Measurements from ENCODE around the gene AP1S3. TPM values are rescaled to one million over a fixed set of nuclear protein-coding genes. Genes with fewer than 3 reads are reported as not detected.
A peak's percentile ranks its signal among the peaks of the same experiment; 100 is the strongest.

AP1S3 gene
- total RNA-seq, 1 experiment from 2014 or later = 17.4 TPM

DNA sequence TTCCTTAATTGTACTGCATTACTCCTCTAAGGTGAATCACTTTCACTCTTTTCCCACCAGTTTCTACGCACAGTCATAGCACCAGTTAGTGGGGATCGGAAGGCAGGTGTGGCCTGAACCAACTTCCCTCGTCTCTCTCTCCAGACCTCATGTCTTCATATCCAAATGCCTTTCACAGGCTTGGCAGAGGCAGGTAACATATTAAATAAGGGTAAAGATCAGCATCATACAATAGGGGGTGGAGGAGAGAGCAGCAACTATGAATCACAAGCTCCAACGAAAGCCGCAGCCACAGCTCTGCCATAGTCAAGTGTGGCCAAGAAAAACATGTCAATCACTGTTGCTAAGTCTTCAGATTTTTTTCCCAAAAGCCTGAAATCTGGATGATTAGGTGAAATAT lies 40.3 kb downstream of the AP1S3 start:
- peaks cover 11% of the 10 kb centered on the region for H3K9me3 Mint-ChIP-seq
- TF ChIP-seq, protein P1, sequence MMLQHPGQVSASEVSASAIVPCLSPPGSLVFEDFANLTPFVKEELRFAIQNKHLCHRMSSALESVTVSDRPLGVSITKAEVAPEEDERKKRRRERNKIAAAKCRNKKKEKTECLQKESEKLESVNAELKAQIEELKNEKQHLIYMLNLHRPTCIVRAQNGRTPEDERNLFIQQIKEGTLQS (CRISPR knock-in tag; conservative IDR thresholded peaks at IDR 0.05) = no peak
- no peak for TF ChIP-seq NR3C1 (CRISPR knock-in tag; conservative IDR thresholded peaks at IDR 0.05; ENCODE audit: low read depth)
- TF ChIP-seq, protein P2, sequence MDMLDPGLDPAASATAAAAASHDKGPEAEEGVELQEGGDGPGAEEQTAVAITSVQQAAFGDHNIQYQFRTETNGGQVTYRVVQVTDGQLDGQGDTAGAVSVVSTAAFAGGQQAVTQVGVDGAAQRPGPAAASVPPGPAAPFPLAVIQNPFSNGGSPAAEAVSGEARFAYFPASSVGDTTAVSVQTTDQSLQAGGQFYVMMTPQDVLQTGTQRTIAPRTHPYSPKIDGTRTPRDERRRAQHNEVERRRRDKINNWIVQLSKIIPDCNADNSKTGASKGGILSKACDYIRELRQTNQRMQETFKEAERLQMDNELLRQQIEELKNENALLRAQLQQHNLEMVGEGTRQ (CRISPR knock-in tag; IDR thresholded peaks at IDR 0.05) = no peak
- TF ChIP-seq, protein P3, sequence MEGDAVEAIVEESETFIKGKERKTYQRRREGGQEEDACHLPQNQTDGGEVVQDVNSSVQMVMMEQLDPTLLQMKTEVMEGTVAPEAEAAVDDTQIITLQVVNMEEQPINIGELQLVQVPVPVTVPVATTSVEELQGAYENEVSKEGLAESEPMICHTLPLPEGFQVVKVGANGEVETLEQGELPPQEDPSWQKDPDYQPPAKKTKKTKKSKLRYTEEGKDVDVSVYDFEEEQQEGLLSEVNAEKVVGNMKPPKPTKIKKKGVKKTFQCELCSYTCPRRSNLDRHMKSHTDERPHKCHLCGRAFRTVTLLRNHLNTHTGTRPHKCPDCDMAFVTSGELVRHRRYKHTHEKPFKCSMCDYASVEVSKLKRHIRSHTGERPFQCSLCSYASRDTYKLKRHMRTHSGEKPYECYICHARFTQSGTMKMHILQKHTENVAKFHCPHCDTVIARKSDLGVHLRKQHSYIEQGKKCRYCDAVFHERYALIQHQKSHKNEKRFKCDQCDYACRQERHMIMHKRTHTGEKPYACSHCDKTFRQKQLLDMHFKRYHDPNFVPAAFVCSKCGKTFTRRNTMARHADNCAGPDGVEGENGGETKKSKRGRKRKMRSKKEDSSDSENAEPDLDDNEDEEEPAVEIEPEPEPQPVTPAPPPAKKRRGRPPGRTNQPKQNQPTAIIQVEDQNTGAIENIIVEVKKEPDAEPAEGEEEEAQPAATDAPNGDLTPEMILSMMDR (IDR thresholded peaks at IDR 0.05) = no peak
- TF ChIP-seq, protein P4, sequence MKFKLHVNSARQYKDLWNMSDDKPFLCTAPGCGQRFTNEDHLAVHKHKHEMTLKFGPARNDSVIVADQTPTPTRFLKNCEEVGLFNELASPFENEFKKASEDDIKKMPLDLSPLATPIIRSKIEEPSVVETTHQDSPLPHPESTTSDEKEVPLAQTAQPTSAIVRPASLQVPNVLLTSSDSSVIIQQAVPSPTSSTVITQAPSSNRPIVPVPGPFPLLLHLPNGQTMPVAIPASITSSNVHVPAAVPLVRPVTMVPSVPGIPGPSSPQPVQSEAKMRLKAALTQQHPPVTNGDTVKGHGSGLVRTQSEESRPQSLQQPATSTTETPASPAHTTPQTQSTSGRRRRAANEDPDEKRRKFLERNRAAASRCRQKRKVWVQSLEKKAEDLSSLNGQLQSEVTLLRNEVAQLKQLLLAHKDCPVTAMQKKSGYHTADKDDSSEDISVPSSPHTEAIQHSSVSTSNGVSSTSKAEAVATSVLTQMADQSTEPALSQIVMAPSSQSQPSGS (CRISPR knock-in tag; IDR thresholded peaks at IDR 0.05; ENCODE audit: borderline replicate concordance, low read depth) = no peak
- TF ChIP-seq TCF7 (CRISPR knock-in tag; IDR thresholded peaks at IDR 0.05; ENCODE audit: low read depth) = no peak
- no peak for TF ChIP-seq GRHL2 (CRISPR knock-in tag; IDR thresholded peaks at IDR 0.05; ENCODE audit: insufficient replicate concordance, severe bottlenecking)
- TF ChIP-seq ZBTB21 (CRISPR knock-in tag; IDR thresholded peaks at IDR 0.05; ENCODE audit: borderline replicate concordance) = no peak
- TF ChIP-seq, protein P5, sequence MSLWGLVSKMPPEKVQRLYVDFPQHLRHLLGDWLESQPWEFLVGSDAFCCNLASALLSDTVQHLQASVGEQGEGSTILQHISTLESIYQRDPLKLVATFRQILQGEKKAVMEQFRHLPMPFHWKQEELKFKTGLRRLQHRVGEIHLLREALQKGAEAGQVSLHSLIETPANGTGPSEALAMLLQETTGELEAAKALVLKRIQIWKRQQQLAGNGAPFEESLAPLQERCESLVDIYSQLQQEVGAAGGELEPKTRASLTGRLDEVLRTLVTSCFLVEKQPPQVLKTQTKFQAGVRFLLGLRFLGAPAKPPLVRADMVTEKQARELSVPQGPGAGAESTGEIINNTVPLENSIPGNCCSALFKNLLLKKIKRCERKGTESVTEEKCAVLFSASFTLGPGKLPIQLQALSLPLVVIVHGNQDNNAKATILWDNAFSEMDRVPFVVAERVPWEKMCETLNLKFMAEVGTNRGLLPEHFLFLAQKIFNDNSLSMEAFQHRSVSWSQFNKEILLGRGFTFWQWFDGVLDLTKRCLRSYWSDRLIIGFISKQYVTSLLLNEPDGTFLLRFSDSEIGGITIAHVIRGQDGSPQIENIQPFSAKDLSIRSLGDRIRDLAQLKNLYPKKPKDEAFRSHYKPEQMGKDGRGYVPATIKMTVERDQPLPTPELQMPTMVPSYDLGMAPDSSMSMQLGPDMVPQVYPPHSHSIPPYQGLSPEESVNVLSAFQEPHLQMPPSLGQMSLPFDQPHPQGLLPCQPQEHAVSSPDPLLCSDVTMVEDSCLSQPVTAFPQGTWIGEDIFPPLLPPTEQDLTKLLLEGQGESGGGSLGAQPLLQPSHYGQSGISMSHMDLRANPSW (CRISPR knock-in tag; conservative IDR thresholded peaks at IDR 0.05; ENCODE audit: low read depth) = no peak
- no peak for TF ChIP-seq OVOL2 (CRISPR knock-in tag; IDR thresholded peaks at IDR 0.05; ENCODE audit: borderline replicate concordance)
- no peak for TF ChIP-seq ZNF396 (CRISPR knock-in tag; IDR thresholded peaks at IDR 0.05; ENCODE audit: borderline replicate concordance)
- TF ChIP-seq NFE2L1 (CRISPR knock-in tag; IDR thresholded peaks at IDR 0.05) = no peak
- TF ChIP-seq, protein P6, sequence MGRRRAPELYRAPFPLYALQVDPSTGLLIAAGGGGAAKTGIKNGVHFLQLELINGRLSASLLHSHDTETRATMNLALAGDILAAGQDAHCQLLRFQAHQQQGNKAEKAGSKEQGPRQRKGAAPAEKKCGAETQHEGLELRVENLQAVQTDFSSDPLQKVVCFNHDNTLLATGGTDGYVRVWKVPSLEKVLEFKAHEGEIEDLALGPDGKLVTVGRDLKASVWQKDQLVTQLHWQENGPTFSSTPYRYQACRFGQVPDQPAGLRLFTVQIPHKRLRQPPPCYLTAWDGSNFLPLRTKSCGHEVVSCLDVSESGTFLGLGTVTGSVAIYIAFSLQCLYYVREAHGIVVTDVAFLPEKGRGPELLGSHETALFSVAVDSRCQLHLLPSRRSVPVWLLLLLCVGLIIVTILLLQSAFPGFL (CRISPR knock-in tag; IDR thresholded peaks at IDR 0.05; ENCODE audit: borderline replicate concordance) = no peak
- TF ChIP-seq CREB1 (CRISPR knock-in tag; IDR thresholded peaks at IDR 0.05) = no peak
- TF ChIP-seq, protein P7, sequence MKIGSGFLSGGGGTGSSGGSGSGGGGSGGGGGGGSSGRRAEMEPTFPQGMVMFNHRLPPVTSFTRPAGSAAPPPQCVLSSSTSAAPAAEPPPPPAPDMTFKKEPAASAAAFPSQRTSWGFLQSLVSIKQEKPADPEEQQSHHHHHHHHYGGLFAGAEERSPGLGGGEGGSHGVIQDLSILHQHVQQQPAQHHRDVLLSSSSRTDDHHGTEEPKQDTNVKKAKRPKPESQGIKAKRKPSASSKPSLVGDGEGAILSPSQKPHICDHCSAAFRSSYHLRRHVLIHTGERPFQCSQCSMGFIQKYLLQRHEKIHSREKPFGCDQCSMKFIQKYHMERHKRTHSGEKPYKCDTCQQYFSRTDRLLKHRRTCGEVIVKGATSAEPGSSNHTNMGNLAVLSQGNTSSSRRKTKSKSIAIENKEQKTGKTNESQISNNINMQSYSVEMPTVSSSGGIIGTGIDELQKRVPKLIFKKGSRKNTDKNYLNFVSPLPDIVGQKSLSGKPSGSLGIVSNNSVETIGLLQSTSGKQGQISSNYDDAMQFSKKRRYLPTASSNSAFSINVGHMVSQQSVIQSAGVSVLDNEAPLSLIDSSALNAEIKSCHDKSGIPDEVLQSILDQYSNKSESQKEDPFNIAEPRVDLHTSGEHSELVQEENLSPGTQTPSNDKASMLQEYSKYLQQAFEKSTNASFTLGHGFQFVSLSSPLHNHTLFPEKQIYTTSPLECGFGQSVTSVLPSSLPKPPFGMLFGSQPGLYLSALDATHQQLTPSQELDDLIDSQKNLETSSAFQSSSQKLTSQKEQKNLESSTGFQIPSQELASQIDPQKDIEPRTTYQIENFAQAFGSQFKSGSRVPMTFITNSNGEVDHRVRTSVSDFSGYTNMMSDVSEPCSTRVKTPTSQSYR (CRISPR knock-in tag; IDR thresholded peaks at IDR 0.05) = no peak
- TF ChIP-seq, protein P8, sequence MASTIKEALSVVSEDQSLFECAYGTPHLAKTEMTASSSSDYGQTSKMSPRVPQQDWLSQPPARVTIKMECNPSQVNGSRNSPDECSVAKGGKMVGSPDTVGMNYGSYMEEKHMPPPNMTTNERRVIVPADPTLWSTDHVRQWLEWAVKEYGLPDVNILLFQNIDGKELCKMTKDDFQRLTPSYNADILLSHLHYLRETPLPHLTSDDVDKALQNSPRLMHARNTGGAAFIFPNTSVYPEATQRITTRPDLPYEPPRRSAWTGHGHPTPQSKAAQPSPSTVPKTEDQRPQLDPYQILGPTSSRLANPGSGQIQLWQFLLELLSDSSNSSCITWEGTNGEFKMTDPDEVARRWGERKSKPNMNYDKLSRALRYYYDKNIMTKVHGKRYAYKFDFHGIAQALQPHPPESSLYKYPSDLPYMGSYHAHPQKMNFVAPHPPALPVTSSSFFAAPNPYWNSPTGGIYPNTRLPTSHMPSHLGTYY (CRISPR knock-in tag; IDR thresholded peaks at IDR 0.05) = no peak
- no peak for TF ChIP-seq ZNF121 (CRISPR knock-in tag; IDR thresholded peaks at IDR 0.05)
- TF ChIP-seq FOXJ3 (CRISPR knock-in tag; IDR thresholded peaks at IDR 0.05; ENCODE audit: borderline replicate concordance) = no peak

More for the DNA sequence above, 40.3 kb downstream of the AP1S3 start:
- CTCF ChIA-PET = interaction anchor here (1.0 to 2.0 kb wide), 6 partner anchors 14 to 208 kb away, joined by 3 to 9 read pairs (median 4); no protein-coding TSS in a partner anchor
- ATAC-seq (no peak), DNase-seq (ENCODE audit: low spot score) (no peak)
- H3K4me3 Mint-ChIP-seq = no peak overlapping the region
- H3K27ac Mint-ChIP-seq = peak overlapping the region; percentile 70; the same call in 1 of the 2 replicates
- peaks cover 2% of the 10 kb centered on the region; the same call in 1 of the 2 replicates for H3K4me1 Mint-ChIP-seq
- no peaks in the 10 kb centered on the region for H3K27me3 Mint-ChIP-seq (ENCODE audit: low read depth)
- POLR2A ChIA-PET = no interaction called here
- 0 out of 2 replicates have a peak, but pooled peaks cover 2% of the 10 kb centered on the region for H3K36me3 Mint-ChIP-seq
